AG04450 (cell line): Measurements from ENCODE around the gene HIC1. TPM values are rescaled to one million over a fixed set of nuclear protein-coding genes. Genes with fewer than 3 reads are reported as not detected.

Experiments used
- CTCF ChIA-PET: fragments of 300-600, 350-600 bp; formaldehyde crosslinking; extraction: SDS; loops from one replicate; lab custom pipeline; 2022; ENCODE audit warnings: antibody characterized with exemption, inconsistent platforms; lab: Charles Lee
- POLR2A ChIA-PET: fragments of 350-600 bp; formaldehyde crosslinking; extraction: SDS; loops from one replicate; lab custom pipeline; 2021; ENCODE audit warnings: antibody characterized with exemption, inconsistent platforms; lab: Yijun Ruan, JAX
- DNase-seq: peaks from one replicate; pipeline ENCODE4 v3.0.0-alpha.2; 2011; ENCODE audit warnings: low read depth, low spot score
- H3K27ac ChIP-seq: one replicate; pipeline ENCODE4 v1.5.1; 2012; ENCODE audit warnings: low read depth, low read length, control low read depth
- H3K27me3 ChIP-seq: one replicate; pipeline ENCODE4 v1.6.0; 2012; ENCODE audit warnings: low read length; ENCODE audit not compliant: control insufficient read depth, insufficient read depth
- H3K4me3 ChIP-seq: 2 replicates; pipeline ENCODE4 v1.5.1; 2011; ENCODE audit warnings: mild to moderate bottlenecking, low read depth, low read length, control low read depth
- H3K9me3 ChIP-seq: 2 replicates; pipeline ENCODE4 v1.5.1; 2012; ENCODE audit warnings: low read length; ENCODE audit not compliant: control insufficient read depth, insufficient read depth
- polyA plus RNA-seq: library from polyadenylated mRNA; depleted of rRNA; stranded (reverse); fragments of >200 nt; gene quantifications from 2 replicates; pipeline ENCODE4 v1.2.3, GENCODE V29; 2011
- TF ChIP-seq, protein P1 (sequence below): IDR thresholded peaks from 2 replicates; pipeline ENCODE4 v1.5.1; 2011; ENCODE audit warnings: low read depth, low read length, control low read depth, inconsistent platforms

The HIC1 gene
- polyA plus RNA-seq, 1 experiment, result 12.7 TPM

DNA sequence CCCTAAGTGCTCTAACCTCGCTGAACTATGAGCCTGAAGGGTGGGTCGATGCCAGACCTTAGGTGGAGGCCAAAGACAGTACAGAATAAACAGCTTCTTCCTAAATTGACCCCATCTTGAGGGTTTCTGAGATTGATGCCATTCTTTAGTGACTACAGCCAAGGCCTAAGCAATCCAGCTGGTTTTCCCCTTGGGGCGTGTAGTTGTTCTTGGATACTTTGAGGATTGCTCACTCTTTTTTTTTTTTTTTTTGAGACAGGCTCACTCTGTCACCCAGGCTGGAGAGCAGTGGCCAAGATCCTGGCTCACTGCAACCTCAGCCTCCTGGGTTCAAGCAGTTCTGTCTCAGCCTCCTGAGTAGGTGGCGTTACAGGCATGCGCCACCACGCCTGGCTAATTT lies 11.1 kb upstream of the HIC1 start:
- Histone ChIP-seq H3K27me3 (no peaks in the 10 kb centered on the region), H3K4me3 (no peak overlapping the region), H3K9me3 (no peaks in the 10 kb centered on the region), H3K27ac (peak overlapping the region; percentile 65)
- TF ChIP-seq, protein P1, sequence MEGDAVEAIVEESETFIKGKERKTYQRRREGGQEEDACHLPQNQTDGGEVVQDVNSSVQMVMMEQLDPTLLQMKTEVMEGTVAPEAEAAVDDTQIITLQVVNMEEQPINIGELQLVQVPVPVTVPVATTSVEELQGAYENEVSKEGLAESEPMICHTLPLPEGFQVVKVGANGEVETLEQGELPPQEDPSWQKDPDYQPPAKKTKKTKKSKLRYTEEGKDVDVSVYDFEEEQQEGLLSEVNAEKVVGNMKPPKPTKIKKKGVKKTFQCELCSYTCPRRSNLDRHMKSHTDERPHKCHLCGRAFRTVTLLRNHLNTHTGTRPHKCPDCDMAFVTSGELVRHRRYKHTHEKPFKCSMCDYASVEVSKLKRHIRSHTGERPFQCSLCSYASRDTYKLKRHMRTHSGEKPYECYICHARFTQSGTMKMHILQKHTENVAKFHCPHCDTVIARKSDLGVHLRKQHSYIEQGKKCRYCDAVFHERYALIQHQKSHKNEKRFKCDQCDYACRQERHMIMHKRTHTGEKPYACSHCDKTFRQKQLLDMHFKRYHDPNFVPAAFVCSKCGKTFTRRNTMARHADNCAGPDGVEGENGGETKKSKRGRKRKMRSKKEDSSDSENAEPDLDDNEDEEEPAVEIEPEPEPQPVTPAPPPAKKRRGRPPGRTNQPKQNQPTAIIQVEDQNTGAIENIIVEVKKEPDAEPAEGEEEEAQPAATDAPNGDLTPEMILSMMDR, result no peak
- ChIA-PET CTCF (interaction anchor here (0.7 to 1.9 kb wide), 3 partner anchors 11 to 214 kb away, joined by 3 to 8 read pairs (median 3); no protein-coding TSS in a partner anchor), POLR2A (interaction anchor here (0.6 to 0.7 kb wide), 3 partner anchors 220 to 786 kb away, joined by 3 to 9 read pairs (median 5); no protein-coding TSS in a partner anchor)
- DNase-seq, result no peak

DNA sequence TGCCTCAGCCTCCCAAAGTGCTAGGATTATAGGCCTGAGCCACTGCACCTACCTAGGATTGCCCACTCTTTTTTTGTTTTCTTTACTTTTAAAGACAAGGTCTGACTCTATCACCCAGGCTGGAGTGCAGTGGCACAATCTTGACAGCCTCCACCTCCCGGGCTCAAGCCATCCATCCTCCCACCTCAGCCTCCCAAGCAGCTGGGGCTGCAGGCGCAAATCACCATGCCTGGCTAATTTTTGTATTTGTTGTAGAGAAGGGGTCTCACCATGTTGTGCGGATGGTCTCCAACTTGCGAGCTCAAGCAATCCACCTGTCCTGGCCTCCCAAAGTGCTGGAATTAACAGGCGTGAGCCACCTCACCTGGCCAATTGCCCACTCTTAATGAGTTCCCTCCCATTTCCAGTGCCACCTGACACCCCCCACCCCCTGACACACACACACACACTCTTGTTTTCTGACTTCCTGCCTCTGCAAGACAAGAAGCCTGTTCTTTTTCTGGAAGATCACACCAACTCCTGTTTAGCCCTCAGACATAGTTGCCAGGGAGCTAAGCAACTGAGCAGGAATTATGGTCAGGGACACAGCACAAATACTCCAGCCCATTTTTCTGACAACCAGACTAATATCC lies 10.5 kb upstream of the HIC1 start:
- ChIA-PET POLR2A (interaction anchor here (0.5 to 0.7 kb wide), 4 partner anchors 13 to 151 kb away, joined by 4 to 12 read pairs (median 5); no protein-coding TSS in a partner anchor), CTCF (interaction anchor here (0.9 to 1.9 kb wide), 2 partner anchors 10 to 136 kb away, joined by 3 to 8 read pairs; no protein-coding TSS in a partner anchor)
- H3K27ac ChIP-seq, result peak overlapping the region; percentile 65
- H3K27me3 ChIP-seq, result no peaks in the 10 kb centered on the region
- TF ChIP-seq, protein P1, result no peak
- H3K9me3 ChIP-seq, result no peaks in the 10 kb centered on the region
- no peak overlapping the region for H3K4me3 ChIP-seq
- no peak for DNase-seq

DNA sequence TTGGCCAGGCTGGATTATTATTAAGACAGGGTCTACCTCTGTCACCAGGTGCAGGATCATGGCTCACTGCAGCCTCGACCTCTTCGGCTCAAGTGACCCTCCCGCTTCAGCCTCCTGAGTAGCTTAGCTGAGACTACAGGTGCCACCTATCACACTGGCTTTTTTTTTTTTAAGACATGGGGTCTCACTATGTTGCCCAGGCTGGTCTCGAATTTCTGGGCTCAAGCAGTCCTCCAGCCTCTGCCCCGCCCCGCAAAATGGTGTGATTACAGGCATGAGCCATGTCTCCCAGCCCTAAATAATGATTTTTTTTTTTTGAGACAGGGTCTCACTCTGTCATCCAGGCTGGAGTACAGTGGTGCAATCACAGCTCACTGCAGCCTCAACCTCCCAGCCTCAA lies 7.3 kb upstream of the HIC1 start:
- ChIA-PET POLR2A (no interaction called here), CTCF (interaction anchor here (1.9 kb wide), 1 partner anchor 139 kb away, joined by 6 read pairs; no protein-coding TSS in a partner anchor)
- TF ChIP-seq, protein P1, result no peak

DNA sequence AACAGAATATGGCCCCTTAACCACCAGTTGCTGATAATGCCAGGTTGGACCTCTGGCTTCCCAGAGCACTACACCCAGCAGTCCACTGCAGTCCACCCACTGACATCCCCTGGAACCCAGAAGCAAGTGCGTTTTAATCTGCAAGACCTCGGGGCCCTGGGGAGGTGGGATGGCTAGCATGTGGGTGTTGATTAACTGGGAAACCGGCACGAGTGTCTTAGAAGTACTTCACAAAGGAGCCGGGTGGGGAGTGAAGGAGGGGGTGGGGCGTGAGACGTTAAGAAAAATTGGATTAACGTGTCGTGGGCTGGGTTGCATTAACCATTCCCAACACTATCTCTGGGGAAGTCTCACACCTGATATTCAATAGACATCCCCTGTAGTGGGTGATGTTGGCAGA lies 6.1 kb upstream of the HIC1 start:
- peak overlapping the region; percentile 67 for H3K4me3 ChIP-seq
- no peak for DNase-seq
- H3K9me3 ChIP-seq, result no peaks in the 10 kb centered on the region
- peaks cover 4% of the 10 kb centered on the region for H3K27me3 ChIP-seq
- TF ChIP-seq, protein P1, result no peak
- CTCF ChIA-PET, result interaction anchor here (1.4 to 1.9 kb wide), 2 partner anchors 17 to 140 kb away, joined by 3 to 6 read pairs; no protein-coding TSS in a partner anchor
- POLR2A ChIA-PET, result no interaction called here
- no peak overlapping the region for H3K27ac ChIP-seq

More for the DNA sequence above, 7.3 kb upstream of the HIC1 start:
- H3K27ac ChIP-seq, result no peak overlapping the region
- H3K27me3 ChIP-seq, result peaks cover 4% of the 10 kb centered on the region
- H3K9me3 ChIP-seq, result no peaks in the 10 kb centered on the region
- no peak for DNase-seq
- no peak overlapping the region for H3K4me3 ChIP-seq
